Measurements from ENCODE around the gene PACRG.

The PACRG gene

DNA sequence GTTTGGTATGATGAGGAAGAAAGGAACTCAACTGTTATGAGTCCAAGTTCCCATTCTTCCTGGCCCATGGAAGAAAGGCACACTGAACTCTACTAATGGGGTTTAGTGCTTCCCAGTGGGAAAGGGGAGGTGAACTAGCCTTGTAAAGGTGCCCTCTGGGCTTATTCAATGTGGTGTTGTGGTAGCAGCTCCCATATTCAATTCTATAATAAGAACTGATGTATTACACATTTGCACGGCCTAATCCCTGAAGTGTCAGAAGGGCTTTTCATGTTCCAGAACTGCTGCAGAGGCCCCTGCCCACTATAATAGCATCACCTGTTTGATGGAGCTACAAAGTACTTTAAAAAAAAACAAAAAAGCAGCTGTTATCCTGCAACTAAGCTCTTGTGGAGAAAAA lies 17.4 kb upstream of the PACRG start:
- DNase-seq (ENCODE audit: low spot score) = no peak

DNA sequence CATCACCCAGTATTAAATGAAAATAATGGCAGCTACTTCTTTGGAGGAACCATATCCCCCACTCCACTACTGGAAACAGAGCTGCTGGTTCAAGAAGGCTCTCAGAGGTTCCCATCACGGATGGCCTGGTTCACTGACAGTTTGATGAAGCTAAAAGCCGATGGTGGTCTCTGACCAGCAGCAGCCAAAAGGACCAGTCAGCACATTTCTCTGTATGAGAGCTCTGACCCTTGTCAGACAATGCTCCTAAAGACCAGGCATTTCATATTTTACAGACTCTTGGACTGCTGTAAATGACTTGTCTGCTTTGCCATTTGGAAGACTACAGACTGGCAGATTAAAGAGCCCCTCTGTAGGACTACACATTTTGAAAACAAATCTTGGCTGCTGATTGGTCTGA lies 16.8 kb upstream of the PACRG start:
- DNase-seq (ENCODE audit: low spot score) = no peak

DNA sequence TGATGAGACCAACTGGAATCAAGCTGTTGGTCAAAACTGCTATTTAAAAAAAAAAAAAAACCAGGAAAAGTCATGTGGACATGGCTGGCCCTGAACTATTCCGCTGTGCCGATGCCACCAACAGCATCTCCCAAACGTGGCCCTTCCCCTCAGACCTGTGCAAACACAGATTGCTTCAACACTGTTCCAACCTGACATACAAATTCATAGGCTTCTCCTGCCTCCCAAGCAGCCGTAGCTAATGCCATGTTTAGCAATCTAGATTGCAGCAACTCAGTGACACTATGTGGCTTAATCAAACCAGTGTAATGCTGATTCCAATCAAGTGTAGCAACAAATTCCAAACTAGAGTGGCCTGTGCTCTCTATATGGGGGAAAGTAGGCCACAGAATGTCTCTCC lies 16.4 kb upstream of the PACRG start:
- DNase-seq (ENCODE audit: low spot score) = no peak

DNA sequence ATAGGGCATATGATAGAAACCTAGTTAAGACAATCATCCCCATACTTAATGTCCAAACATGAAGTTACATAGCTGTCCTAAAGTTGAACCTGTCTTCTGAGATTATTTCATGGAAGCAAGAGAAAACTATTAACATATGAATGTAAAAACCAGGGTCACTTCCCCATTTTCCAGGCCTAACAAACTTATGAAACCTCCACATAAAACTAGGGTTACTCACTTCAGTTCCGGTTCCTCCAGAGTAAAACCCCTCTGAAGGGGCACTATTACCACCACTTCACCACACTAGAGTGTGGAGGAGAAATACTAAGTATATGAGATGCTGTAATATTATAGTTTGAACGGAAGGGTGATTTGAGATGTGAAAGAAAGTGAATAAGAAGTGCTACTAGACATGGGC lies 15.1 kb upstream of the PACRG start:
- no peak for DNase-seq (ENCODE audit: low spot score)

DNA sequence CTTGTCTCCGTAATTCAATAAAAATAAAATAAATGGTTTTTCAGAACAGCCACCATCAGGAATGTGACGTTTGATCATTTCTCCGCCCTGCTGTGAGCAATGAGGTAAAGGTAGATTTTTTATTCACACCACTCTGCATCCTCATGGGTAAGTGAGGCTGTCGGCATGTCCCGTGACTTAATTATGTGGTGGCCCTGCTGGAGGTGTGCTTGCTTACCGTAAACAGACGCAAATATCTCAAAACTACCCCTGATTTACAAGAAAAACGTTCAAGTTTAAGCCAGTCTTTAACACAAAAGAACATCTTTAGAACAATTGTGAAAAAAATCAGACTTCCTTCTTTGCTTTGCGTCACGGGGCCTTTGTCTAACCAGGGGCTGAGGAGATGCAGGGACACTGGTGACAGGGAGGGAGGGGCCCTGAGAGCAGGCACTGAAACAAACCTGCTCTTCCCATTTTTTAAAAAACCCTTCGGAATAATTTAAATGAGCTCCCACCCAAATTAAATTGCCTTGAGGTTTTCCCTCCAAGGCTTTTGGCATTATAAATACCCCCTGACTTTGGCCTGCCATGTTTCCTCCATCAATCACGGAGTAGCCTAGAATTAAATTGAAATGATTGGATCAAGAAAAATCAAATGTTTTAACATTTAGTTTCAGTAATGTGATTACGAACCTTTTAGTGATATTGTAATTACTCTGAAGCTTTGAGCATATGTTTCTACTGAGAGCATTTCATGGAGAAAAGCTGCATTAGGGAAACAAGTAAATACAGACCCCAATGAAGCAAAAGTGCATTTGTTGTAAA lies 13.6 kb upstream of the PACRG start:
- DNase-seq (ENCODE audit: low spot score) = no peak

DNA sequence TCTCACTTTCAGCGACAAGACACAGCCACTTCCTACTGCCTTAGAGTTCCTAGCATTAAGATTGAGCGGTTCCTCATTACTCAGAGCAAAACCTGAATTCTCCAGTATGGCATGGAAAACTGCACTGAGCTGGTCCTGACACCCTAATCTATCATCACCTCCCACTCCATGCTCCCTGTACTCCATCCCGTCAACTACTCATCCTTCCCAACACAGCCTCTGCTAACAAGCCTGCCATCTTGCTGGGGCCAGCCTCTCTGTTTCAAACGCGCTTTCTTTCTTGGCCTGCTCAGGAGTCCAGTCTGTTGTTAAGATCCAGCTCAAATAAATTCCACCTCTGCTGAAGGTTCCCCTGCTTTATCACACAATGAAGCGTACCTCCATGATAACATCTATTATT lies 12.2 kb upstream of the PACRG start:
- DNase-seq (ENCODE audit: low spot score) = no peak

DNA sequence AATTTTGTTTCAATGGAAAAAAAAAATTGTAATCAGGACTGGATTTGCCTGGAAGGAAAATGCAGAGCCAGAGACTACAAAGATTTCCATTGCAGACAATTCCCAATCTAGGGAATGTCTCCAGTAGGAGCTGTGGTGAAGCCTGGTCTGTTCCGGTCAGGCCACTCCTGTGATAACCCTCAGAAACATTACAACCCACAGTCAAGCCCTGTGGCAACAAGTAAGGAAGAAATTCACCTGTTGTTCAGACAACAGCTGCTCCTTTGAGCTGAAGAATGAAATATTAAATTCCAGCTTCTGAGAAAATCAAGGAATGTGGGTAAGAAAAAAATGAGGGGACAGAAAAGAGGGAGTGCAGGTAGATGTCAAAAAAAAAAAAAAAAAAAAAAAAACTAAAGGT lies 8.2 kb upstream of the PACRG start:
- no peak for DNase-seq (ENCODE audit: low spot score)

DNA sequence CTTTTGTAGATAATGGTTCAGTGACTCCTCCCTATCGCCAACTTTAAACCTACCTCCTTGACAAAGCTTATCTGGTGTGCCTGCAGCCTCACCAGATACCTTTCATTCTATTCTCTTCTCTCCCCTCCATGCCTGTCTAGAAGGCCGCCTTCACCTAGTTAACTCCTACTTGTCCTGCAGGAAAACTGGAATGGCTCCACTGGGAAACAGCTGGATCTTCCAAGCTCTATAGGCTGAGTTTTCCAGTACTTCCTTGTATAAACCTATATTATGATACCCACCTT lies 6.4 kb upstream of the PACRG start:
- no peak for DNase-seq (ENCODE audit: low spot score)

DNA sequence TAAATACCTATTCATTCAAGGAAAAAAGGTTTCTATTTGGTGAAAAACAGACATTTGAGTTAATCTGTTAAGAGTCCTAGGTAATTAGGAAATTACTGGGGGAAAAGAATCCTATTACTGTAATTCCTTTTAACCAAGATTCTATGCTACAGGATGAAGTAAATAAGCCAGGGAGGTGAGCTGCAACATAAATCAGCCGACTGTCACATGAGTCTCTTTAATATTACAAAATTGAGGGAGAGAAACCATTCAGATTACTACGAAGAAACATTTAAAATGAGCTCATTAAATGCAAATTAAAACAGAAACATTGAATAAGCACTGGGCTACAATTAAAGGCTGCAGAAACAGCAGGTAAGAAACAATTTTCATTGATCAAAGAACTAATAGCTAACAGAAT lies 5.5 kb upstream of the PACRG start:
- DNase-seq (ENCODE audit: low spot score) = no peak

DNA sequence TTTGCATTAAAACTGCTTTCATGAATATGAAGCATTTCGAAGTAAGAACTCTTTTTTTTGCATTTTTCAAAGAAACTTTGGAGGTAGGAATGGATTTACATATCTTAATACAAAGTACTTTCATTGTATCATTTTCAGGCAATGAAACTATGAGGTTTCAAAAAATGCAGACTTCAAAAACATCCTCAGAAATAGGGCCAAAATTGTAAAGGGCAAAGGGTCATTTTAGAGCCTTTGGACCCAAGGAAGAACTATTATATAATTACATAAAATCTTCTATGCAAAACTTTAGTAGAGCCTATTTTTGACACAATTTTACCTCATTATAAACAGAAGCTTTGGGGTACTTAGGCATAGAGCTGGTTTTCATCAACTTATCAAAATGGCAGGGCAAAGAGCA lies 5.1 kb upstream of the PACRG start:
- no peak for DNase-seq (ENCODE audit: low spot score)

DNA sequence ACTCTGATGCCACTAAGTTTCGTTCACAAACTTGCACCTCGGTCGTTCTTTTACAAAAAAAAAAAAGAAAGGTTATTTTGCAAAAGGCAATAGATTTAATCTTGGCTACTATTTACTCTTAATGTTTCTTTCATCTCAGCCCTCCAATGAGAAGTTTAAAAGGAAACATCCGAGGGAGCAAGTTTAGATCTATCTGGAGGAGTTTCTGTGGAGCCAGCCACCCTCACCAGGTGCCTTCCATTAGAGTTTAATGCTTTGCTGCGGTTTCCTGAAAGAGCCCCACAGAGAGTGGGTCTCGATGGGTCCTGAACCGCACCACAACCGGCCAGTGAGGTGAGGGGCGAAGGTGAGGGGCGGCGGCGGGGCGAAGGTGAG lies 840 bp upstream of the PACRG start:
- DNase-seq (ENCODE audit: low spot score) = no peak

DNA sequence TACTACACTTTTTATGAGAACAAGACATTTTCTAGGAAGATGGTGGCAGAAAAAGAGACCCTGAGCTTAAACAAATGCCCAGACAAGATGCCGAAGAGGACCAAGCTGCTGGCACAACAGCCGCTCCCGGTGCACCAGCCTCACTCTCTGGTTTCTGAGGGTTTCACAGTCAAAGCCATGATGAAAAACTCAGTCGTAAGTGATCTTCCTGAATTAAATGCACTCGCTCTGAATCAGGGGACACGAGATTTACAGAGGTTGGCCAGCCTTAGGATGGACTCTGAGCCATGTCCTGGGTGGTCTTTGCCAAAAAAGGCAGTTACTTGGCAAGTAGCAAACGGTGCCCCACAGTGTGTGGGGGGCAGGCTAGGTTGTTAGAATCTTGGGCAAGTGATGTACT lies 423 bp downstream of the PACRG start:
- no peak for DNase-seq (ENCODE audit: low spot score)

DNA sequence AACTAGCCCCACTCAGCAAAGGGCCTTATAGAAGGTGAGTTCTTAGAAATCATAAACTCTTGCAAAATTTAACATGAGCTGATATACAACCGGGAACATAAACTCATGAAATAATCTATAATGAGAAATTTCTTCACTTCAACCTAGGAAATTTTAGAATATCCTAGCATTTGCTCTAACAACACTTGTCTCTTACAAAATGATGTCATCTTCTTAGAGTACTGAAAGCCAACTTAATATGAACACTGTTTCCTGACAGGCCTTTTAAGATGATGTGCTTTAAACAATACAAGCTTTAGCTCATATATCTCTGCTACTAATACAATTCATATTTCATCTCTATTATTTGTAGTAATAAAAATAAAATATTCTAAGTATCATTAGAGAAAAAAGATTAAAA lies 932 bp downstream of the PACRG start:
- no peak for DNase-seq (ENCODE audit: low spot score)

DNA sequence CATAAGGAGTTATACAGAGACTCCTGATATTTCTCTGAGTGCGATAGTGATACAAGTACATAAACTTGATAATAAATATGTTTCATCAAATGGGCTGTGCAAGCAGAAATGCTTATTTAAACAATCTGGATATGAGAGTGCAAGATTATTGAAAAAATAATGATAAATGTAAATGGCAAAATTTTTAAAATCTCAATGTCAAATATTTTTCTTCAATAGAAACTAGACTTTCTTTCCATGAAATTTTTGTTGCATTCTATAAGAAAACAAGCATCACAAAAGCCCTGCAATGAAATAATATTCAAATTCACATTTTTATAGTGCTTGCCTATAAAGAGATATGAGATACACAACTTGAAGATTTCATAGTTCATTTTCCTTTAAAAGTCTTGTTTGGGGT lies 2.7 kb downstream of the PACRG start:
- no peak for DNase-seq (ENCODE audit: low spot score)

DNA sequence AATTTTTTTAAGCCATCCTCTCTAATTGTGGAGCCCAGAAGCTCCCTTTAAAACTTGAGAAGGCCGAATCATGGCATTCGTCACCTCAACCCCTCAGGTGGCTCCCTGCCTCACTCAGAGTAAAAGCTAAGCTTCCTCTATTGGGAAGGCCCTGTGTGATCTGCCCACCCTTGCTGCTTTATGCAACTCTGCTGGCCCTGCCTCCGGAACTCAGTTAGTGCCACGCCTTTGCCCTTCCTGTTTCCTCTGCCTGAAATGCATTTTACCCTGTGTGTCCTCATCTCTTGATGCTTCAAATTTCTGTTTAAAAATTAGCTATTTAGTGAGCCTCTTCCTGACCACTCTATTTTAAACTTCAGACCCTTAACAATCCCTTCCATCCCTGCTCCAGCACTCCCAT lies 5.7 kb downstream of the PACRG start:
- peak; percentile 30 for DNase-seq (ENCODE audit: low spot score)

DNA sequence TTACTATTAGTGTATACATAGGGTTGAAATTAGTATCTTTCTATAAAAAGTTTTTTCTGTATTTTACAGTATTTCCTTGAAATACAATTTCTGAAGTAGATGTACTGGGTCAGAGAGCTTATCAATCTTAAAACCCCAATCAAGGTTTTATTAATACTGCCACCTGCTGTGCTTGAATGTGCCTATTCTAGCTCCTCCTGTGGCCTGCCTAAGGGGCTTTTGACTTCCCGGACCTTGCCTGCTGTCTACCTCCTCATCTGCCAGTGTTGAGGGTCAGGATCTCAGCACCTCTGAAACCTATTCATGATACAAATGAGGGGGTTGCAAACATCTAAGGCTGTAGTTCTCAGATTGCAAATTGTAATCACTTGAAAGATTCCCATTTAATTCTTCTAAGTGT lies 9.2 kb downstream of the PACRG start:
- no peak for DNase-seq (ENCODE audit: low spot score)

DNA sequence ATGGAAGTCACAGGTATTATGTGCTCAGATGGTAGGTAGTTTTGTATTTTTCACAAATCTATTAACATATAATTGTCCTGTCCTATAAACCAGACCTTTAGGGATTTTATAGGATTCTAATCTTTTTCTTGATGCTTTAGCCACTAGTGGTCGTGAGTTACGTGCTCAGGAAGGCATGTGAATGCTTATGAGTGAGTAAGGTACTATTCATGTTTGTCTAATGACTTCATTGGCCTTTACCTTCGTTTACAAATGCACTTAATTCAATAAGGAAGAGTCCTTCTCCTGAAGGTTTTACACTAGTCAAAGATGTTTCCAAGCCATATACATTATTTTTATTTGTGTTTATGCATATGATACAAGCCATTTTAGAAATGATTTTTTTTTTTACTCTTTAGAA lies 23.0 kb downstream of the PACRG start:
- DNase-seq (ENCODE audit: low spot score) = no peak

DNA sequence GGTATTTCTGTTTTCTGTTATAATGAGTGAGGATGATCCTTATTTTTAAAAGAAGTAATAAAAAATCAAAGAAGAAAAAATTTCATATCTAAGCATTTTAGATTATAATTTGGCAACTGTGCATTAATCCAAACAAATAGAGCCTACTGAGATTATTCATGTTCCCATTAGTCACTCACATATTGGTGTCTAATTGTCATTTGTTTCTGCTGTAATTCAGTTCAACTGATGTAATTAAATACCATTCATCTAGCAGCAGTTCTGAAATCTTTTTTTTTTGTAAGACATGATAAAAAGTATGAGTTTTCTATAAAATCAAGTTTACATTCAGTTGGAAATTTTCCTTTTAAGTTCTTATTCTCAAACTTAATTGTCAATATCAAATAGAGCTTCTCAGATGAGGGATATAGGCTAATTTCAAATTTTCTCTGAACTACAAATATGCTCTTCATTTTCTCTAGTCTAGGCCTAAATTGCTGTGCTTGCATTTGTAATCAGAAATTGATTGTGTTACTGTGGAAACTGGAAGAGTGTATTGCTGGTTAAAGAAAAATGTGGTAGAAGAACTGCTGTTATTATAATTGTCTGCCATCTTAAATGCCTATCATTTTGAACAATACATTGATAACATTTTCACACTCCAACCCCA lies 23.6 kb downstream of the PACRG start:
- DNase-seq (ENCODE audit: low spot score) = no peak

DNA sequence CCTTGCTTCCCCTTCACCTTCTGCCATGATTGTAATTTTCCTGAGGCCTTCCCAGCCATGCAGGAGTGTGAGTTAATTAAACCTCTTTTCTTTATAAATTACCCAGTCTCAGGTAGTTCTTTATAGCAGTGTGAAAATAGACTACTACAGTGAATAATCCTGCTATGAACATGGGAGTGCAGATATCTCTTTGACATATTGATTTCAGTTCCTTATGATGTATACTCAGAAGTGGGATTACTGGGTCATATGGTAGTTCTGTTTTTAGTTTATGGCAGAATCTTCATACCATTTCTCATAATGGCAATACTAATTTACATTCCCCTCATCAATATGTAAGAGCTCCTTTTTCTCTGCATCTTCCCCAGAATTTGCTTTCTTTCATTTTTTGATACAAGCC lies 26.0 kb downstream of the PACRG start:
- no peak for DNase-seq (ENCODE audit: low spot score)

DNA sequence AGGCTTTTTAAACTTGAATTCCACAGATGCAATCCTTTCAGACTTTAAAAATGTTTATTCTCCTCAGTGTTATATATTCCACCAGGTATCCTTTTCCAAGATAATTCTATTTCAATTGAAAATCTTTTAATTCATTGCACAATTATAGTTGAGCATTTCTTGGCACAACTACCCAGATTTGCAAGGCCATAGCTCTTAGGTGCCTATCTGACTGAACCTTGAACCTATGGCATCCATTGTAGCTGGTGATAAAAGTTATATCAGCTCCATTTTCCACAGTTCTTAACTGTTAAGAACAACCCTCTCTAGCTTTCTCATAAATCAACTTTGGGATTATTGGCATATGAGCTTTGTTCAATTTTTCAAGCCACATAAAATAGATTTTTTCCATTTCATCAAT lies 42.4 kb downstream of the PACRG start:
- DNase-seq (ENCODE audit: low spot score) = no peak

DNA sequence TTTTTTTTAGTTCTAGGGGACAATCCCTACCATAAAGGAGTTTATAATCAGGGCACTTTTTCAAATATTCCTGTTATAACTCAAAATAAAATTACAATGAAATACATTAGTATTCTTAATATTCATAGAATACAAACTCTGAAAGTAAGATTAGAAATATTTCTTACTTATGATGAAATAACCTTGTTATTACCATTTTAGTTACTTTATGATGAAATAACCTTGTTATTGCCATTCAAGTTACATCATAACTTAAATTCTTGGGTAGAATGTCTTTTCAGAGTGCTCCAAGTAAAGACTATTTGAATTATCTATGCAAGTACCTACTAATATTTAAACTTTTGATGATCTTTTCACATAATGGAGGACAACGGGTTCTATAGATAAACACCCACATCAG lies 43.2 kb downstream of the PACRG start:
- no peak for DNase-seq (ENCODE audit: low spot score)

DNA sequence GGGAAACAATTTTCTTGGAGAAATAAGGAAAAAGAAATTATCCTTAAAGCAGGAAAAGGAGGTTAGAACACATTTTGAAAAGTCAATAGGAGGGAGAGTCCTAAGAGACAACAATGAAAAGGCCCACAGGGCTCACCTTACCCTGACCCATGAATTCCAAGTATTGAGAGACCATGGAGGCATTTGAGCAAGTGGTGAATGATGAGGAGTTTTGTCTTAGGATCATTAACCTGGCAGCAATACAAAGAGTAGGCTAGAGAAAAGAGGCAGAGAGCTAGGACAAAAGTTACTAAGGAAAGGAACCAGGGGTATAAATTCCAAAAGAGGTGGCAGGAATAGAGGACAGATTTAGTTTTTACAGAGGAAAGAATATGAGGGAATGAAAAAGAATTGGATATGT lies 44.7 kb downstream of the PACRG start:
- DNase-seq (ENCODE audit: low spot score) = no peak

DNA sequence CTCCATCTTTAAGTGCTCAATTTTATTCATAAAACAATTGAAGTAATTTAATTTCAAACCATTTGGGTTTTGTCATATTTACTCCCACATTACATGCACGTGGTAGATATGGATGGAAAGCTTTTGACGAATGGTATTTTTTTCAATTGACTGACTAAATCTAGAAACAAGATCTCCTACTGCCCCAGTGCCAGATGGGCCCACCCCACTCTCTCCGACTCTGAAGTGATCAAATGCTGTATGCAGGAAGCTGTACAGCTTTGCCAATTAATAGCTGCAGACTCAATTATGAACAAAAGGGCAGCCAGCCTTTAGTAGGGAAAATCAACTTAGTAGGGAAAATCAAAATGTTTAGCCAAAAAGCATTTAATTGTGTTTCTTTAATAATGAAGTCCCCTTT lies 46.2 kb downstream of the PACRG start:
- DNase-seq (ENCODE audit: low spot score) = no peak

DNA sequence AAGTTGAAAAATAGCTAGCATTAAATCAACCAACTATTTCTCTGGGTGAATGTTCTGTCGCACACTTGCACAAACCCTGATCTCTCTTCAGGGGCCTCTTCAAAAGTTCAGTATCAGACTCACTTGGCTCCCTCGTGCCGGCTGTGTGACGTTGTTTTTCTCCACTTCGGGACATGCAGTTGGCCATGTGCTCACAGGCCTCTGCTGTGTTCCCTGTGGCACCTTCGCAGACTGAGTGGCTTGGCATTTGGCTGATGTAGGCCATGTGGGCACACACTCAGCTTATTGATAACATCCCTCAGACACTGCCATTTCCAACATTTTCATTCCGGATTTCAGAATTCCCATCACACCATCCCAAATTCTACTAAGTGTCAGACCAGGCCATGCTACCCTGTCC lies 49.3 kb downstream of the PACRG start:
- no peak for DNase-seq (ENCODE audit: low spot score)
